ENCODE measurements around the gene KRTAP5-6.

The KRTAP5-6 gene

DNA sequence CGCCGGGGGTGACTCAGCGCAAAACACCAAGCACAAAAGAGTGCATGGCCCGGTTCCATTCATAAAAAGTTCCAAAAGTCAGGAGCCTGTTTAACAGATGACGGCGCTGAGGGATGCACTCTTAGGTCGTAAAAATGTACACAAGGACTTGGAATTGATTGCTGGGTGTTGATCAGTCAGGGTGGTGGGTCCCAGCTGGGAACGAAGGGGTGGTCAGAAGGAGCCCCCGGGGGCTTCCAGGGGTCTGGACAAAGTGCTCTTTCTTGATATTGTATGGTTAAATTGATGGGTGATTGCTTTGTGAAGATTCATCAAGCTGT, 32.7 kb downstream of the KRTAP5-6 start:
- no peak for DNase-seq (ENCODE audit: low read depth)
- TF ChIP-seq, protein P1, sequence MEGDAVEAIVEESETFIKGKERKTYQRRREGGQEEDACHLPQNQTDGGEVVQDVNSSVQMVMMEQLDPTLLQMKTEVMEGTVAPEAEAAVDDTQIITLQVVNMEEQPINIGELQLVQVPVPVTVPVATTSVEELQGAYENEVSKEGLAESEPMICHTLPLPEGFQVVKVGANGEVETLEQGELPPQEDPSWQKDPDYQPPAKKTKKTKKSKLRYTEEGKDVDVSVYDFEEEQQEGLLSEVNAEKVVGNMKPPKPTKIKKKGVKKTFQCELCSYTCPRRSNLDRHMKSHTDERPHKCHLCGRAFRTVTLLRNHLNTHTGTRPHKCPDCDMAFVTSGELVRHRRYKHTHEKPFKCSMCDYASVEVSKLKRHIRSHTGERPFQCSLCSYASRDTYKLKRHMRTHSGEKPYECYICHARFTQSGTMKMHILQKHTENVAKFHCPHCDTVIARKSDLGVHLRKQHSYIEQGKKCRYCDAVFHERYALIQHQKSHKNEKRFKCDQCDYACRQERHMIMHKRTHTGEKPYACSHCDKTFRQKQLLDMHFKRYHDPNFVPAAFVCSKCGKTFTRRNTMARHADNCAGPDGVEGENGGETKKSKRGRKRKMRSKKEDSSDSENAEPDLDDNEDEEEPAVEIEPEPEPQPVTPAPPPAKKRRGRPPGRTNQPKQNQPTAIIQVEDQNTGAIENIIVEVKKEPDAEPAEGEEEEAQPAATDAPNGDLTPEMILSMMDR (conservative IDR thresholded peaks at IDR 0.05; ENCODE audit: control insufficient read depth, insufficient read depth, low read depth, low read length): no peak
- no peak overlapping the region for H3K4me3 ChIP-seq (ENCODE audit: control insufficient read depth, low read depth, low read length)

DNA sequence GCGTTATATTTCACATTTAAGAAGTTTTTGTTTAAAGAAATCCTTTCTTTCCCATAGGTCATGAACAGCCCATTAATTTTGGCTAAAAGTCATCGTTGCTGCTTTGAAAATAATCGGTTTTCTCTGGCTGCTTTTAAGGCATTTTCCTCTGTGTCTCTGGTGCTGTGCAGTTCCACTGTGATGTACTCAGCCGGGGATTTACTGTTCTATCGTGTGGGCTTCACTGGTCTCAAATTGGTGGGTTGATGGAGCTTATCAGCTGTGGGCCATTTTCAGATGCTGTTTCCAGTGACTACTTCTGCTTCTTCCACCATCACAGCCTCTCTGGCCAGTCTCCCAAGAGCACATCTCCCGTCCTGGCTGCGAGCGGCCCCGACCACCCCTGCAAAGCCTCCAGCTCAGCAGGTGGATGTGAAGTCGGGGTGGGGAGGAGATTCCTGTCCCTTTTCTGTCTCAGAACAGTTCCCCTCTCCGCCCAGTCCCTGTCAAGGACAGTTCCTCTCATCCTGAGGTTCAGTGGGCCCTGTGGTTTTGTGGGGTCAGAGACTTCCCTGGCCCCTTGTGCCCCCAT, 33.1 kb downstream of the KRTAP5-6 start:
- TF ChIP-seq, protein P1 (conservative IDR thresholded peaks at IDR 0.05; ENCODE audit: control insufficient read depth, insufficient read depth, low read depth, low read length): no peak
- no peak overlapping the region for H3K4me3 ChIP-seq (ENCODE audit: control insufficient read depth, low read depth, low read length)
- no peak for DNase-seq (ENCODE audit: low read depth)

DNA sequence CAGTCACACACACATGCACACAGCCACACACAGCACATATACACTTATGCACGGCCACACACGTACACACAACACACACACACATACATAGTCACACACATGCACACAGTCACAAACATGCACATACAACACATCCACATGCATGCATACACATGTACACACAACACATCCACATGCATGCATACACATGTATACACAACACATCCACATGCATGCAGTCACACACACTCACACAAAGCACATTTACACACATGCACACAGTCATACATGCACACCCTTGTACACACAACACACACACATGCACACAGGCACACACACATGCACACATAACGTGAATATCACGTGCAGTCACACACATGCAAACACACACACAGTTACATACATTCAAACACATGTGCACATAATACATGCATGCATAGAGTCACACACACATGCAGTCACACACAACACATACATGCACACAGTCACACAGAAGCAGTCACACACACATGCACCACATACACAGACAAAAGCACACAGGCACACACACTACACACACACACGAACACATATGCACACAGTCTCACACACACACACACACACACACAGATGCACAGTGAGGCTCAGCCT, 34.6 kb downstream of the KRTAP5-6 start:
- no peak for DNase-seq (ENCODE audit: low read depth)
- TF ChIP-seq, protein P1 (conservative IDR thresholded peaks at IDR 0.05; ENCODE audit: control insufficient read depth, insufficient read depth, low read depth, low read length): no peak
- H3K4me3 ChIP-seq (ENCODE audit: control insufficient read depth, low read depth, low read length): no peak overlapping the region

DNA sequence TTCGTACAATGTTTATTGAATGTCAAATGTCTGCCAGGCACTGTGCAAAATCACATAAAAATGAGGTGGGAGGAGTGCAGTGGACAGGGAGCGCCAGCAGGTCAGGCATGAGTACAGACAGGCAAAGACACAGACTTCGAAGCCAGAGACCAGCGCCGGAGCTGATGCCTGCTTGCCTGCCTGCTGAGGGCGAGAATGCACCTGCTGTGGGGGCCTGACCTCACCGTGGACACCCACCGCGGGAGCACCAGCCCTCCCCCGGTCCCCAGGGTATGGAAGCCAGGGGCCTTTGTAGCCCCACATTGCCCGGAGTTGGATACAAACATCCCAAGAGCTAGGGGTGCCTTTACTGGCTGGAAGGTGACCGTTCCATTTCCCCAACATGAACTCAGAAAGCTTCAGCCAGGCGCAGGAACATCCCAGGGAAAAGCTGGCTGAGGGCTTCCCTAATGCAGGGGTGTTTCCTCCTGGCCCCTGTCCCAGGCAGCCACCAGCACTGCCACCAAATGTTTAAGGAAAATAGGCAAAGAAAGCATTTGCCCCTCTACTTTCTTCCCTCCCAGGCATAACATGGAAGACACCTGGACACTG, 35.5 kb downstream of the KRTAP5-6 start:
- H3K4me3 ChIP-seq (ENCODE audit: control insufficient read depth, low read depth, low read length): no peak overlapping the region
- TF ChIP-seq, protein P1 (conservative IDR thresholded peaks at IDR 0.05; ENCODE audit: control insufficient read depth, insufficient read depth, low read depth, low read length): no peak
- DNase-seq (ENCODE audit: low read depth): no peak

DNA sequence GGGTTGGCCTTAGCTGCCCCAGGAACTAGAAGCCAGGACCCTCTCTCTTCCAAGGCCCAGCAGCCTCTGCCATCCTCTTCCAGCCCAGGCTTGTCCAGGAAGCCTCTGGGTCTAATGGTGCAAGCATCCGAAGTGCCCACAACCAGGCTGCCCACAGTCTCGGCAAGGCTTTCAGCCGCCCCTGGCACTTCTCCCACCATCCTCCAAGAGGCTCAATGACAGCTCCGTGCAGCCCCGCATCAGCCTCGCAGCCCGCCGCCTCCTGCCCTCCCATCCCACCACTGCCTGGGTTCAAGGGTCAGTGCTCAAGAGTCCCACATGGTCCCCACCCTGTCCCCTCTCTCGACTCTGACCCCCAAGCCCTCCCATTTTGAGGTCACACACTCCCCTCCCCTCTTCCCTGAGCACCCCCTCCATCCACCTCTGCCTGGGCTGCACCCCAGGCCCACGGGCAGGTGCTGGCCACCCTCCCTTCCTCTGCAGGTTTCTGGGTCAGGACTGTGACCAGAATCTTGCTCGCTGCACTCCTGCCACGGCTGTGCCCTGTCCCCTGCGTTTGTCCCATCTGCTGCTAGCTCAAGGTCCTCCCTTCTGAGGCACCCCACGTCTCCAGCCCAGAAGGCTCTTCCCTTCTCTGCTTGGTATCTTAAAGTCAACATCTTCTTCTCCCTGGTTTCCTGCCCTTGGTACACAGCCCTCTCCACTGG, 36.2 kb downstream of the KRTAP5-6 start:
- TF ChIP-seq, protein P1 (conservative IDR thresholded peaks at IDR 0.05; ENCODE audit: control insufficient read depth, insufficient read depth, low read depth, low read length): no peak
- no peak overlapping the region for H3K4me3 ChIP-seq (ENCODE audit: control insufficient read depth, low read depth, low read length)
- DNase-seq (ENCODE audit: low read depth): no peak

DNA sequence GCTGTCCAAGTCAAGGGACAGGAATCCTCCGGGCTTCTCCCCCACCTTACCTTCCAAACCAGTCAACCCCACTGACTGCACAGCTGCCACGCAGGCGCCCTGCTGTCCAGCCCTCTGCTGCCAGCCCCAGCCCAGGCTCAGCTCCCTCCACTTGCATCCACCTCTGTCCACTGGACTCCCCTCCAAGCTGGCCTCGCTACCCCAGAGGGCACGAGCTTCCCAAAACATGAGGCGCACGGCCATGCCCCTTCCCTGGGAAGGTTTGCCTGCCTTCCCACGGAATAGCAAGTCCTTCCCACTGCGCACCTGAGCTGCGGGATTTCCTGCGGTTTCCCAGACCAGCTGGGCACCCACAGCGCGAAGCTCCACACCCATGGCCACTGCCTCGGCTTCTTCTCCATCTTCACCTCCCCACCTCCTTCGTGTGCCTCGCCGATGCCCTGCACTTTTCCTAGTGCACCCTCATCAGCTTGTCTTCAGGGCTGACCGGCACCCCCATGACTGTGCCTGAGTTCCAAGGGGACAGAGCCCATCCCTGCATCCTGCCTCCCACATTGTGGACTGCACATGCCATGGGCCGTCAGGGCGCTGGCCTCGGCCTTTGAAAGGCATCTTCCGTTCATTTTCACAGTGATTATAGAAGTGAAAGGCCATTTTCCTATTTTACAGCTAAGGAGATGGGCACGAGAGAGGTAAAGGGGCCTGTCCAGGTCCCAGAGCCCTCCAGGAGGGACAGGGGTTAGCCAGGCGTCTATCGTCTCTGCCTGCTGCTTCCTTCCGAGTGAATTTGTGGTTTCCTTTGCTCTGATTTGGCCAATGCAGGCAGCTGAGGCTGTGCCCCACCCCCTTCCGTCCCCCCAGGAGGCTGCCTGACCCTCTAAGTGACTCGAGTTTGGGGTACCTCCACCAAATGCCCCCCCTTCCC, 37.0 kb downstream of the KRTAP5-6 start:
- no peak for DNase-seq (ENCODE audit: low read depth)
- TF ChIP-seq, protein P1 (conservative IDR thresholded peaks at IDR 0.05; ENCODE audit: control insufficient read depth, insufficient read depth, low read depth, low read length): no peak
- no peak overlapping the region for H3K4me3 ChIP-seq (ENCODE audit: control insufficient read depth, low read depth, low read length)
